Loucy (cell line): ENCODE measurements around the gene GTF2A1.

Source experiments
- H2AFZ ChIP-seq: fragments of 200-600 bp; sonication (generic); 2 replicates; pipeline ENCODE4 v1.6.0; 2016; ENCODE audit warnings: antibody characterized with exemption, mild to moderate bottlenecking, low read length, moderate library complexity
- H3F3A ChIP-seq: fragments of 200-600 bp; 2 replicates; pipeline ENCODE4 v1.6.0; 2016; ENCODE audit warnings: antibody characterized with exemption, low read depth, mild to moderate bottlenecking
- H3K27me3 ChIP-seq: fragments of 200-600 bp; sonication (generic); 2 replicates; pipeline ENCODE4 v1.6.1; 2014; ENCODE audit warnings: low read length, mild to moderate bottlenecking; ENCODE audit not compliant: insufficient read depth, poor library complexity, severe bottlenecking
- H3K36me3 ChIP-seq: fragments of 200-600 bp; sonication (generic); 2 replicates; pipeline ENCODE4 v1.6.1; 2016; ENCODE audit warnings: low read length; ENCODE audit not compliant: insufficient read depth
- H3K4me1 ChIP-seq: fragments of 200-600 bp; sonication (generic); 2 replicates; pipeline ENCODE4 v1.5.1; 2014; ENCODE audit warnings: low read length, mild to moderate bottlenecking; ENCODE audit not compliant: insufficient read depth, poor library complexity, severe bottlenecking
- H3K4me2 ChIP-seq: fragments of 200-600 bp; sonication (generic); 2 replicates; pipeline ENCODE4 v1.6.0; 2014; ENCODE audit warnings: antibody characterized with exemption, low read length, low read depth, mild to moderate bottlenecking; ENCODE audit not compliant: poor library complexity, severe bottlenecking
- H3K4me3 ChIP-seq: fragments of 200-600 bp; sonication (generic); 2 replicates; pipeline ENCODE4 v1.5.1; 2014; ENCODE audit warnings: low read length, mild to moderate bottlenecking, mixed read lengths; ENCODE audit not compliant: poor library complexity, severe bottlenecking
- H3K79me2 ChIP-seq: fragments of 200-600 bp; sonication (generic); 2 replicates; pipeline ENCODE4 v1.6.1; 2014; ENCODE audit warnings: low read length; ENCODE audit not compliant: insufficient read depth
- H3K9ac ChIP-seq: fragments of 200-600 bp; sonication (generic); 2 replicates; pipeline ENCODE4 v1.6.0; 2014; ENCODE audit warnings: mild to moderate bottlenecking, low read depth, low read length, moderate library complexity; ENCODE audit not compliant: poor library complexity, severe bottlenecking
- H3K9me2 ChIP-seq: fragments of 200-600 bp; sonication (generic); replicated peaks from 2 replicates; pipeline ENCODE4 v1.6.1; 2016; ENCODE audit warnings: low read depth, low read length, mixed read lengths
- H3K9me3 ChIP-seq: fragments of 200-600 bp; sonication (generic); 2 replicates; pipeline ENCODE4 v1.6.1; 2014; ENCODE audit warnings: mild to moderate bottlenecking, antibody characterized with exemption, low read length, low read depth; ENCODE audit not compliant: insufficient read depth
- H4K20me1 ChIP-seq: fragments of 200-600 bp; sonication (generic); 2 replicates; pipeline ENCODE4 v1.6.0; 2014; ENCODE audit warnings: antibody characterized with exemption, low read length, mild to moderate bottlenecking; ENCODE audit not compliant: insufficient read depth, poor library complexity, severe bottlenecking
- CTCF ChIP-seq: fragments of 200-600 bp; sonication (generic); conservative IDR thresholded peaks from 2 replicates; pipeline ENCODE4 v1.5.1; 2014; ENCODE audit warnings: mild to moderate bottlenecking, antibody characterized with exemption, low read length
- EZH2phosphoT487 ChIP-seq: fragments of 200-600 bp; IDR thresholded peaks from 2 replicates; pipeline ENCODE4 v1.6.1; 2018; ENCODE audit warnings: antibody characterized with exemption, mild to moderate bottlenecking, moderate library complexity, borderline replicate concordance

GTF2A1 gene

GRCh38 chr14:81178063-81178462 lies 42.7 kb downstream of the GTF2A1 start:
- H3K4me2 ChIP-seq: no peak overlapping the region
- no peak overlapping the region for H2AFZ ChIP-seq
- TF ChIP-seq CTCF: no peak
- no peak for TF ChIP-seq EZH2phosphoT487
- H3K9me2 ChIP-seq: no peaks in the 10 kb centered on the region
- H3K36me3 ChIP-seq: peaks cover 30% of the 10 kb centered on the region
- no peaks in the 10 kb centered on the region for H3K9me3 ChIP-seq
- H3K4me1 ChIP-seq: peaks cover 9% of the 10 kb centered on the region
- peaks cover 4% of the 10 kb centered on the region for H4K20me1 ChIP-seq
- no peak overlapping the region for H3K9ac ChIP-seq
- no peak overlapping the region for H3K4me3 ChIP-seq
- no peaks in the 10 kb centered on the region for H3K27me3 ChIP-seq
- H3F3A ChIP-seq: no peaks in the 10 kb centered on the region
- H3K79me2 ChIP-seq: peaks cover 11% of the 10 kb centered on the region; the same call in 1 of the 2 replicates

- Histone ChIP-seq H3K9me3 (no peaks in the 10 kb centered on the region), H3K4me3 (no peak overlapping the region), H3F3A (no peaks in the 10 kb centered on the region), H3K9ac (no peak overlapping the region), H2AFZ (no peak overlapping the region), H4K20me1 (no peaks in the 10 kb centered on the region), H3K4me2 (no peak overlapping the region), H3K4me1 (peaks cover 9% of the 10 kb centered on the region), H3K36me3 (peaks cover 24% of the 10 kb centered on the region), H3K9me2 (no peaks in the 10 kb centered on the region), H3K79me2 (peaks cover 6% of the 10 kb centered on the region; the same call in 1 of the 2 replicates), H3K27me3 (no peaks in the 10 kb centered on the region)
- TF ChIP-seq CTCF (no peak), EZH2phosphoT487 (no peak)
Measured at GRCh38 chr14:81177225-81177624, 43.5 kb downstream of the GTF2A1 start.

- Histone ChIP-seq H2AFZ (no peak overlapping the region), H3K4me1 (peaks cover 9% of the 10 kb centered on the region), H3K4me2 (no peak overlapping the region)
Measured at GRCh38 chr14:81176241-81176640, 44.5 kb downstream of the GTF2A1 start.

More at GRCh38 chr14:81176241-81176640, 44.5 kb downstream of the GTF2A1 start:
- H3K9me3 ChIP-seq: no peaks in the 10 kb centered on the region
- TF ChIP-seq CTCF: no peak
- TF ChIP-seq EZH2phosphoT487: no peak
- H3K79me2 ChIP-seq: no peaks in the 10 kb centered on the region
- no peak overlapping the region for H3K4me3 ChIP-seq
- H4K20me1 ChIP-seq: no peaks in the 10 kb centered on the region
- no peaks in the 10 kb centered on the region for H3K9me2 ChIP-seq
- H3K9ac ChIP-seq: no peak overlapping the region
- H3F3A ChIP-seq: no peaks in the 10 kb centered on the region
- H3K27me3 ChIP-seq: no peaks in the 10 kb centered on the region
- peaks cover 17% of the 10 kb centered on the region for H3K36me3 ChIP-seq
